NCI-H2029 treated with DMSO at 0.1 percent for 48 hours (cell line): Measurements from ENCODE around the gene SEMA5B.

Source experiments
- DNase-seq: peaks from one replicate; lab custom pipeline; 2025; lab: John Stamatoyannopoulos, UW

Gene SEMA5B

GRCh38 chr3:122924056-122924455 lies 103.5 kb downstream of the SEMA5B start:
- DNase-seq: no peak

- DNase-seq: no peak
Measured at GRCh38 chr3:122923611-122924010, 104.0 kb downstream of the SEMA5B start.

DNA sequence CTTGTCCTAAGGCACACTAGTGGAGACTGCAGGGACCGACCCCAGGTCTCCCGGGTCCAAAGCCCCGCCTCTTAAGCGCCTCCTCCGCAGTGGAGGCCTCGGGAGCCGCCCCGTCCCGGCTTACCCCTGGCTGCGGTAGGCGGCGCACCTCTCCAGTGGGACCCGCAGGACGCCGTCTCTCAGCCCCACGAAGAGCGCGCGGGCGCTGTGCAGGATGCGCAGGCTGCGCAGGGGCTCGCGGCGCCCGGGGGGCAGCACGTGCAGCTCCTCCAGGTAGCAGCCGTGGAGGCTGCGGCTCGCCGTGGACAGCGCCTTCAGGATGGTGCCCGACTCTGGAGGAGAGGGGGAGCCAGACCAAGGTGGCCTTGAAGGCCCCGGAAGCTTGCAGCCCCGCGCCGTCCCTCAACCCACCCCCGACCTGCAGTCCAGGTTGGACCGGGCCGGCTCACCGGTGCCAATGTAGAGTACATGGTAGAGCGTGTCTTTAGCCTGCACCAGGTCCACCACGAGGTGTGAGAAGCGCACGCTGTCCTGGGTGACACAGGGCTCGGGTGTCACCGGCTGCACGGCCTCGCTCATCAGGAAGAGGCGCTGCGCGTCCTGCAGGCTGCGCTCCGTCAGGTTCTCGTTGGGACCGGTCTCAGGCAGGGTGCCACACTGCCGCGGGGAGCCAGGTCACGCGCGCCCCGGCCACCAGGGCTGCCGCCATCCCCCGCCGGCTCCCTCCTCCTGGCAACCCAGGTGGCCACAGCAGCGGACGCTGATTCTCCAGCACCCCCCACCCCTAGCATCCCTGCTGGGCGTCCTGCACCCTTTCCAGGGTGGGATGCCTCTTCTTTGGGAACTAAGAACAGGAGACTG lies 105.5 kb downstream of the SEMA5B start:
- no peak for DNase-seq

DNA sequence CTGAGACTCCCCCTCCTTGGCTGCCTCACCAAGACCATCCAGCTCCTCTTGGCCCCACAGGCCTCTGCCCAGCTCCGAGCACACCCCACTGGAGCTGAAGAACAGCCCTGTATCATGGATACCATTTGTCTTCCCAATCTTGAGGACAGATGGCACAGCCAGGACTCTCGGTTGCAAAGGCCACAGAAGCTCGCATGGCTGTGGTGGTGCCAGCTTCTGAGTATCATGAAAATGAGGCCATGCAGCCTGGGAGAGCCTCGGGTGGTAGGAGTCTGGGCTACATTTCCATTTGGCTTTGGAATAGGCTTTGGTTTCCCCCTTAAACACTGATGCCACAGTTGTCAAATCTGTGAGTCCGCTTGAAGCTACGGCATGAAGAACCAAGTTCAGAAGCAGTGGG lies 106.6 kb downstream of the SEMA5B start:
- no peak for DNase-seq

- no peak for DNase-seq
Measured at GRCh38 chr3:122919291-122919610, 108.3 kb downstream of the SEMA5B start.

DNA sequence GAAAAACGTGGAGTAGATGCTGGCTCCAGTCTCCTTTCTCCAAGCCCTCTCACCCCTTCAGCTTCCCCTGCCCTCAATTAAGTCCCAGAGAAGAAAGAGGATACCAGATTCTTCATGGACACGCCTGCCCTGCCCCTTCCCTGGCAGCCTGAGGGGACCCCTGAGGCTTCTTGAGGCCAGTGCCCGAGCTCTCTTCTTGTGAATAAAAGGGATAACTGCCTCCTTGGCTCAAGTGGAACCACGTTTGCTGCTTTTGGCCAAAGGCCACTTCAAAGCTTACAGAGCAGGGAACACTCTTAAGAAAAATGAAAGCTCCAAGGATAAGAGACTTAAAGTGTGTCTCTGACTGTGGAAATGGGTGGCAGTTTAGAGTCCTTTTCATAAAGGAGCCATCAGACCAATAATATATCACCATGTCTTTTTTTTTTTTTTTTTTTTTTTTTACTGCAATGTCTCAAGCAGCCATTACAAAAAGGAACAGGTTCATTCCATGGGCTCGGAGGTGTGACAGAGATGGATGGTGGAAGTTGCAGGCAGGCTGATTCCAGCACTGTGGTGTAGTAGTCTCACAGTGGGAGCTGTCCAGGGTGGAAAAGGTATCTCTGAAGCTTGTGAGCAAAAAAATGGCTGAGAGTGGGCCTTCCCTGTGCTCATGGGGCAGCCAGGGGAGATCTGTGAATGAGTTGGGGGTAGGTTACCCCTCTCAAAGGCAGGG lies 108.8 kb downstream of the SEMA5B start:
- no peak for DNase-seq

GRCh38 chr3:122917412-122917811 lies 110.2 kb downstream of the SEMA5B start:
- no peak for DNase-seq

- DNase-seq: no peak
Measured at GRCh38 chr3:122916580-122916979, 111.0 kb downstream of the SEMA5B start.

DNA sequence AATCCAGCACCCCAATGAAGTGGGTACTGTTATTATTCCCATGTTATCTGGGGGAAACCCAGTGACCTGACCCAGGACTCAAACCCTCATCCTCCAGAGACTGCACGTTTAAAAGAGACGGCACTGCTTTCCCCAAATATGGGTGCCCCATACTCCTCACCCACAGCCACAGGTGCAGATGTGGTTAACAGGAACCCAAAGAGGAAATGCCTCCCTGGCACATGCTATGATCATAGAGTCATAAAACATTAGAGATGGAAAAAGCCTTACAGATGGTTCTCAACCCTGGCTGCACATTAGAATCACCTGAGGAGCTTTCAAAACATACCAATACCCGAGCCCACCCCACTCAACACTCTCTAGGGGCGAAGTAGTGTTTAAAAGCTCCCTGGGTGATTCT lies 111.5 kb downstream of the SEMA5B start:
- no peak for DNase-seq

DNA sequence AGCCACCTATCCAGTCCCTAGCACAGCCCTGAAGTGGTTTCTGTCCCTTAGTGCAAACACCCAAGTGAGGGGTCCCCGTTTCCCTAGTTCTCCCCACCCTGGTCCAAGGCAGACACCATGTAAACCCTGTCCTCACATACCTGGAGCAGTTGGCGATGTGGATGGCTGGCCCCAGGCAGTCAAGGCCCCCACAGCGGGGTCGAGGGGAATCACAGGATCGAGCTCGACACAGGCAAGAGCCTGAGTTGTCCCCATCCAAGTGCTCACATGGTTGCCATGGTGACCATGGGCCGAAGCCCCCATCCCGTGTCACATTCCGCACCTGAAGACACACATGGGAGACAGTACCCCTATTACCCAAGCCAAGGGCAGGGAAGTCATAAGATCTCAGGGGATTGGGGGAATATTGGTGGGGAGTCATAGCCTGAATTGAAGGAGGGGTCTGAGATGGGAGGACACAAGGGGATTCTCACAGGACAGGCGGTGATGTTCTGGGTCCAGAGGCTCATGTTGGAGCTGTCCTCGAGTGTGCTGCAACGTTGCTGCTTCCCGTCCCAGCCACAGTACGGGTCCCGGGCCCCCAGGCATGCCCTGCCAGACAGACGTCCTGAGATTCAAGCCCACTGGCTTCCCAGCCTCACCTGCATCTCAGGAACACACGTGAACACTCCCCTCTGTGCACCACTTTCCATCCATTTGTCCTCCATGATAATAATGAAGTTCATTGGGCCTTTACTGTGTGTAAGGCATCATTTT lies 112.1 kb downstream of the SEMA5B start:
- DNase-seq: no peak

DNA sequence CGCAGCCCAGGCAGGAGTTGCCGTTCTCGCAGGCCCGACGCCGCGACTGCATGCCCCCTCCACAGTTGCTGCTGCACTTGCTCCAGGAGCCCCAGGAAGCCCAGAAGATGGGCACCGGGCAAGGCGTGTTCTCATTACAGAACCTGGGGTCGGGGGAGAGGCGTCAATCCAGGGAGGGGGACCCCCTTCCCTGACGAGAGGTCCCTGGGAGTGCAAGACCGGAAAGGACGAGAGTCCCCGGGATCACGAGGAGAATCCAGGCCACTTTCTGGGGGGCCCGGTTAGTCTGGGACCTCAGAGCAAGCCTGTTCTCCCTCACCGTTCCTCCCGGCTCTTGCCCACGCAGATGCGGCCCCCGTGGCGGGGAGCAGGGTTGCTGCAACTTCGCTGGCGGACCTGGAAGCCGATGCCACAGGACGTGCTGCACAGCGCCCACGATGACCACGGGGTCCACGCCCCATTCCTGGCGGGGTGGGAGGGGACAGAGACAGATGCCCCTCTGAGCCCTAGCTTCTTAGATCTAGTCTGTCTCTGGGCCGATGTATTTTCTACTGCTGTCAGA lies 113.9 kb downstream of the SEMA5B start:
- DNase-seq: no peak

- DNase-seq: no peak
Measured at GRCh38 chr3:122912772-122913538, 114.6 kb downstream of the SEMA5B start.

- no peak for DNase-seq
Measured at GRCh38 chr3:122911901-122912300, 115.7 kb downstream of the SEMA5B start.

DNA sequence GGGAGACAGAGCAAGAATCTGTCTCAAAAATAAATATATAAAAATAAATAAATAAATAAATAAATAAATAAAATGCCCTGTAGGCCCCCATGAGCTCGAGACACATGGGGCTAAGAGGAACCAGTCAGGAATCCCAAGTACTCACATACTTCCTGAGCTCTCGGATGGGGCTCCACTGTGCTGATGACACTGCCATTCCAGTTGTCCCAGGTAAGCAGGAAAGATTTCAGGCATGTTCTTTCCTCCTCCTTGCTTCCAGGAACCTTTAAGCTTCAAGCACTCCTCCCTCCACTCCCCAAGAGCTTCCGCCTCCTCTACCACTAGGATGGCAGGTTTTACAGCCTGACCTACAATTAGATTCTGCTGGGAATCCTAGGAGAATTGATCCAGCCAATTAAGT lies 119.3 kb downstream of the SEMA5B start:
- no peak for DNase-seq

DNA sequence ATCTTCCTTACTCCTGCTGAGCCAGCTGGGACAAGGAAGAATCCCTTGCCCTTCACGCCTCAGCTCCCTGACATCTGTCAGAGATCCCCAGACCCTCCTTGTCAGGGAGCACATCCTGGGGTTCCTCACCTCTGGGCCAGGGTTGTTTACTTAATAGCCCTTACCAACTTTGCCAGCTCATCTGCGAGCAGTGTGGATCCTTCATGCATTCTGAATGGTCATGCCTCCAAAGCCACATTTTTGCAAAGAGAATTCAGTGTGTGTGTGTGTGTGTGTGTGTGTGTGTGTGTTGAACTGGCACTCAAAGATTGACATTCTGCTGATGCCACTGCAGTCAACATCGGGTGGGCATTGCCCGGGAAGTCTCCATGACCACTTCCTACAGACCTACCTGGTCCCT lies 120.1 kb downstream of the SEMA5B start:
- DNase-seq: no peak

GRCh38 chr3:122903171-122903570 lies 124.4 kb downstream of the SEMA5B start:
- no peak for DNase-seq

GRCh38 chr3:122902326-122902725 lies 125.2 kb downstream of the SEMA5B start:
- DNase-seq: no peak

GRCh38 chr3:122898298-122898697 lies 129.3 kb downstream of the SEMA5B start:
- no peak for DNase-seq

DNA sequence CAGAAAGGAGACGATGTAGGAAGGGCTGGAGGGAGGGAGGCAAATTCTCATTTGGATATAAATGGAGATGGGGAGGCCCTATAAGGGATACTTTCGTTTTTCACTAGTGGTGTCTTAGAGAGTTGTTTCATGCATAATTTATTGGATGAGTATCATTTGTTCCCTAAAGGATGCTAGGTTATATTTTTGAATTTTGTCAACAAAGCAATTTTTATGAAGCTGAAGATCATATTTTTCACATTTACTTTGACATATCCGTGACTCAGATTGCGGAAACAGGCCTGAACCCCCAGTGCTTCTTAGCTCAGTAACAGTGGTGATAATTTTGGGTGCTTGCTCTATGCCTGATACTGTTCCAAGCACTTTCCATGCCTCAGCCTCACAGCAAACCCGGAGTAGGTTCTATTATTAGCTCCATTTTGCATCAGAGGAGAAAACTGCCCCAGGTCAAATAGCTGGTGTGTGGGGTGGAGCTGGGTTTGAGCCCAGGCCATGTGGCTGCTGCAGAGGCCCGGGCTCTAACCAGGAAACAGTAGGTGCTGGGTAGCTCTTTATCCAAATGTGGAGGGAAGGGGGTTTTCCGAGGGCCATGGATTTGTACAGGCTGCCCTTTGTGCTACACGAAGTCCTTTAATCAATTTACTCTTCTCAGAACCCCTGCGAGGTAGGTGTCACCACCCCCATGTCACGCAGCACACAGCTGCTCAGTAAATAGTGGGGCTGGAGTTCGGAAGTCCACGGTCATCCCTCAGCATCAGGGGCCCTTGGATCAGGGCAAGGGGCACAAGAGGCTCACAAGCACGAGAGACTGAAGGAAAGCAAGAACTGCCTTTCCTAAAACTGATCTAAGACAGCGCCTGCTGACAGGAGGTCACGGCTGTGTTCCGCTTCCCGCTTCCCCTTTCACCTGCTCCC lies 133.6 kb downstream of the SEMA5B start:
- DNase-seq: no peak

GRCh38 chr3:122893282-122893681 lies 134.3 kb downstream of the SEMA5B start:
- no peak for DNase-seq
